Measurements from ENCODE around the gene EHD1. TPM values are rescaled to one million over a fixed set of nuclear protein-coding genes. Genes with fewer than 3 reads are reported as not detected.

EHD1 gene
- total RNA-seq, 2 experiments from 2014 or later: 131 to 149 TPM

DNA sequence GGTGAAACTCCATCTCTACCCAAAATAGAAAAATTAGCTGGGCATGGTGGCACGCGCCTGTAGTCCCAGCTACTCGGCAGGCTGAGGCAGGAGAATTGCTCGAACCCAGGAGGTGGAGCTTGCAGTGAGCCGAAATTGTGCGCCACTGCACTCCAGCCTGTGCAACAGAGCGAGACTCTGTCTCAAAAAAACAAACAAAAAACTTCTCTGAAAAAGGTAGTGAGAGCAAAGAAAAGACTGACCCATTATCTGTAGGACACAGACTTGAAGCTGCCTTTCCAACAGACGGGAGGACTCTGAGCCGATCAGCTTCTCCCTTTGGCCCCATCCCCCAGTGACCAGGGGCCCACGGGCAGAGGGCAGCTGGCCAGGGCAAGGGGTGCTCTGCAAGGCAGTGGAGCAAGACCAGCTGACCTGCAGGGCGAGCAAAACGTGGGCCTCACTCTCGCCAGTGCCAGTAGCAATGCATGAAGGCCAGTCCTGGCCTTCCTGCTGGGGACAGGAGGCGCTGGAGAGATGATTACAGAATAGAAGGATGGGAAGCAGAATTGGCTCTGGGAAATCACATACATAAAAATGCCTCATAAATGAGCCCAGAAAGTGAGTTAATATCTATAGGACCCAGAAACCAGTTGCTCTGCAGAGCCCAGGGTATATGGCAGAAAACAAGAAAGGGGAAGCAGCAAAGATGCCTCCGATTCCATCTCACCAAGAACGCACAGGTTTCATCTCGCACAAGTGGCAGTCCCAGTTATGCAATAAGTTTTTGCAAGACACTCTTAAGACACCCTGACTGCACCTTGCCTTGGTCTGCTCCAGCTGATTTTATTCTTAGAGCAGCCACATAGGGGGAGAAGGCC, 2.8 kb downstream of the EHD1 start:
- Mint-ChIP-seq H3K27me3 (no peaks in the 10 kb centered on the region), H3K27ac (peak overlapping the region; percentile 68), H3K36me3 (ENCODE audit: low read depth) (peaks cover 56% of the 10 kb centered on the region), H3K4me1 (peaks cover 70% of the 10 kb centered on the region), H3K4me3 (peak overlapping the region; percentile 93), H3K9me3 (no peaks in the 10 kb centered on the region)
- CTCF ChIA-PET: interaction anchor here (1.1 to 29.3 kb wide), 7 partner anchors 10 to 216 kb away, joined by 3 to 732 read pairs (median 5); partner anchors contain the start of gene CDC42BPG
- DNase-seq: no peak
- POLR2A ChIA-PET: interaction anchor here (0.5 to 1.1 kb wide), 3 partner anchors 15 to 20 kb away, joined by 3 read pairs; no protein-coding TSS in a partner anchor

- POLR2A ChIA-PET: interaction anchor here (0.5 kb wide), 1 partner anchor 15 kb away, joined by 3 read pairs; no protein-coding TSS in a partner anchor
- Mint-ChIP-seq H3K27me3 (no peaks in the 10 kb centered on the region), H3K4me1 (peaks cover 69% of the 10 kb centered on the region), H3K9me3 (no peaks in the 10 kb centered on the region), H3K27ac (peak overlapping the region; percentile 76), H3K4me3 (peak overlapping the region; percentile 93), H3K36me3 (ENCODE audit: low read depth) (peaks cover 59% of the 10 kb centered on the region)
- no peak for DNase-seq
- CTCF ChIA-PET: interaction anchor here (1.5 to 29.3 kb wide), 4 partner anchors 12 to 29 kb away, joined by 4 to 732 read pairs (median 10); partner anchors contain the start of gene CDC42BPG
Measured at GRCh38 chr11:64874308-64875240, 3.8 kb downstream of the EHD1 start.

DNA sequence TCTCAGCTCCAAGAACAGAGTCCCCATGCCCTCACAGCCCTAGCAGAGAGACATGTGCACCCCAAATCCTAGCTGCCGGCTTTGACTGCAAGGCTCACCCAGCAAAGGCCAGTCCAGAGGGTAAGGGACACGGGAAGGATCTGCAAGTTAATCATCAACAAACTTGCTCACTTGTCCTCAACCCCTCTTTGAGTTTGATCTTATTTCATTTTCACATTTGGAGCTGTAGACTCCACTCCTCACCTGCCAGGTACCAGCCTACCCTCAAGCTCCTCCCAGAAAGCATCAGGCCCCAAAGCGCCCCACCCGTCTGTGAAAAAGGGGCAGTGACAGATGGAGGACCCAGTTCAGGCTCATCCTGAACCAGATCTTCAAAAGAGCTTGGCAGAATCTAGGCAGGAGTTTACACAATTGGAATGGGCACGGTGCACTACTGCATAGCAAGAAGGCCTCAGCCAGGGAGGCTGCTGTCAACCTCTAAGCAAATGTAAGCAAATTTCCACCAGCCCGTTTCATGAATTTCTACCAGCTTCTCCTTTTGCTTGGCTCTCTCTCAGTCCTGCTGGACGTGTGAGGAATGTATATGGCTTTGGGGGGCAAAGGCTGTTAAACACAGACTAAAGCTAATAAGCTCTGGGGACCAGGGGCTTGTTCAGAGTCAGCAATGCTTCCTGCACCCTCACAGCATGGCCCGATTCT, 5.5 kb downstream of the EHD1 start:
- DNase-seq: no peak
- Mint-ChIP-seq H3K4me1 (peaks cover 75% of the 10 kb centered on the region), H3K27me3 (no peaks in the 10 kb centered on the region), H3K4me3 (peak overlapping the region; percentile 18), H3K36me3 (ENCODE audit: low read depth) (peaks cover 72% of the 10 kb centered on the region), H3K27ac (peak overlapping the region; percentile 73), H3K9me3 (no peaks in the 10 kb centered on the region)
- ChIA-PET CTCF (interaction anchor here (0.7 to 29.3 kb wide), 7 partner anchors 12 to 625 kb away, joined by 3 to 732 read pairs (median 4); partner anchors contain the start of gene CDC42BPG), POLR2A (interaction anchor here (0.7 kb wide), 1 partner anchor 13 kb away, joined by 5 read pairs; no protein-coding TSS in a partner anchor)

GRCh38 chr11:64871492-64871891, 6.9 kb downstream of the EHD1 start:
- Mint-ChIP-seq H3K27me3 (no peaks in the 10 kb centered on the region), H3K36me3 (ENCODE audit: low read depth) (peaks cover 67% of the 10 kb centered on the region), H3K9me3 (no peaks in the 10 kb centered on the region), H3K27ac (peak overlapping the region; percentile 80), H3K4me3 (peak overlapping the region; percentile 62), H3K4me1 (peaks cover 84% of the 10 kb centered on the region)
- ChIA-PET POLR2A (no interaction called here), CTCF (interaction anchor here (3.8 to 29.3 kb wide), 2 partner anchors 17 kb away, joined by 14 to 732 read pairs; partner anchors contain the start of gene CDC42BPG)
- DNase-seq: no peak

DNA sequence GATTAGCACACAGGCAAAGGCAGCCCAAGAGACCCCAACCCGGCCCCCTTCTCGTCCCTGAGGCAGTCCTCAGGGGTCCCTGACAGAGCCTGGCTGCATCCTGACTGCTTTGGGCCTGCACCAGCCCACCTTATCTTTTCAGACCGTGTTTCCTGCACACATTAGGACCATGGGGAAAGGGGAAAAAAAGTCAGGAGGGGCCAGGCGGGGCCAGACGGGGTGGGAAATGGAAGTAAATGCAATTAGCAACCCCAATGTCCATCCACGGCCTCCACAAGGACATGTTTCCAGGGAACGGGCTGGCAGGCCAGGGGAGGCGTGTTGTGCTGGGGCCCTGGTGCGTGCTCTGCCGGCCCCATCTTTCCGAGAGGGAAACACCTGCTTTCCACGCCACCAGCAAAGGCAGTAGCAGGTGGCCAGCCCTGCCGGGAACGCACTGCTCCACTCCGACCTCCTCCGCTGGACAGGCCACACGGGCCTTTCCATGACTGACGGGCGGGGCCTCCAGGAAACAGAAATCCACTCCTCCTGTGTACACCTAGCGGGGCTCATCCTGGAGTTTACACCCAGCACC, 7.4 kb downstream of the EHD1 start:
- ChIA-PET POLR2A (no interaction called here), CTCF (interaction anchor here (2.7 to 32.1 kb wide), 3 partner anchors 12 to 22 kb away, joined by 10 to 732 read pairs (median 232); partner anchors contain the start of genes CDC42BPG and EHD1)
- H3K9me3 Mint-ChIP-seq: no peaks in the 10 kb centered on the region
- peaks cover 86% of the 10 kb centered on the region for H3K4me1 Mint-ChIP-seq
- H3K27ac Mint-ChIP-seq: peak overlapping the region; percentile 80
- H3K36me3 Mint-ChIP-seq (ENCODE audit: low read depth): peaks cover 67% of the 10 kb centered on the region
- no peak for DNase-seq
- no peaks in the 10 kb centered on the region for H3K27me3 Mint-ChIP-seq
- H3K4me3 Mint-ChIP-seq: peak overlapping the region; percentile 62

- Mint-ChIP-seq H3K4me1 (peaks cover 86% of the 10 kb centered on the region), H3K36me3 (ENCODE audit: low read depth) (peaks cover 67% of the 10 kb centered on the region), H3K9me3 (no peaks in the 10 kb centered on the region), H3K27ac (peak overlapping the region; percentile 83), H3K4me3 (peak overlapping the region; percentile 52), H3K27me3 (no peaks in the 10 kb centered on the region)
- POLR2A ChIA-PET: interaction anchor here (0.6 kb wide), 2 partner anchors 108 to 163 kb away, joined by 3 to 5 read pairs; no protein-coding TSS in a partner anchor
- no peak for DNase-seq
- CTCF ChIA-PET: interaction anchor here (1.5 to 32.1 kb wide), 5 partner anchors 11 to 143 kb away, joined by 3 to 732 read pairs (median 10); partner anchors contain the start of genes ARL2, BATF2, CDC42BPG and EHD1
Measured at GRCh38 chr11:64870176-64870892, 8.1 kb downstream of the EHD1 start.

- H3K4me3 Mint-ChIP-seq: peak overlapping the region; percentile 62
- peaks cover 86% of the 10 kb centered on the region for H3K4me1 Mint-ChIP-seq
- ChIA-PET POLR2A (interaction anchor here (0.6 kb wide), 3 partner anchors 26 to 163 kb away, joined by 3 to 5 read pairs (median 3); no protein-coding TSS in a partner anchor), CTCF (interaction anchor here (0.6 to 32.1 kb wide), 7 partner anchors 10 to 488 kb away, joined by 3 to 732 read pairs (median 5); partner anchors contain the start of genes ARL2, BATF2, CDC42BPG and EHD1)
- H3K27ac Mint-ChIP-seq: peak overlapping the region; percentile 83
- DNase-seq: no peak
- H3K9me3 Mint-ChIP-seq: no peaks in the 10 kb centered on the region
- H3K27me3 Mint-ChIP-seq: no peaks in the 10 kb centered on the region
- H3K36me3 Mint-ChIP-seq (ENCODE audit: low read depth): peaks cover 64% of the 10 kb centered on the region
Measured at GRCh38 chr11:64869571-64870175, 8.7 kb downstream of the EHD1 start.

- Mint-ChIP-seq H3K36me3 (ENCODE audit: low read depth) (peaks cover 60% of the 10 kb centered on the region), H3K4me1 (peaks cover 86% of the 10 kb centered on the region), H3K27me3 (no peaks in the 10 kb centered on the region), H3K9me3 (no peaks in the 10 kb centered on the region), H3K27ac (peak overlapping the region; percentile 83), H3K4me3 (peak overlapping the region; percentile 62)
- CTCF ChIA-PET: interaction anchor here (0.6 to 32.1 kb wide), 8 partner anchors 10 to 488 kb away, joined by 3 to 732 read pairs (median 4); partner anchors contain the start of genes ARL2, BATF2, CDC42BPG and EHD1
- no peak for DNase-seq
- POLR2A ChIA-PET: interaction anchor here (0.6 kb wide), 1 partner anchor 26 kb away, joined by 3 read pairs; no protein-coding TSS in a partner anchor
Measured at GRCh38 chr11:64868904-64869570, 9.4 kb downstream of the EHD1 start.

DNA sequence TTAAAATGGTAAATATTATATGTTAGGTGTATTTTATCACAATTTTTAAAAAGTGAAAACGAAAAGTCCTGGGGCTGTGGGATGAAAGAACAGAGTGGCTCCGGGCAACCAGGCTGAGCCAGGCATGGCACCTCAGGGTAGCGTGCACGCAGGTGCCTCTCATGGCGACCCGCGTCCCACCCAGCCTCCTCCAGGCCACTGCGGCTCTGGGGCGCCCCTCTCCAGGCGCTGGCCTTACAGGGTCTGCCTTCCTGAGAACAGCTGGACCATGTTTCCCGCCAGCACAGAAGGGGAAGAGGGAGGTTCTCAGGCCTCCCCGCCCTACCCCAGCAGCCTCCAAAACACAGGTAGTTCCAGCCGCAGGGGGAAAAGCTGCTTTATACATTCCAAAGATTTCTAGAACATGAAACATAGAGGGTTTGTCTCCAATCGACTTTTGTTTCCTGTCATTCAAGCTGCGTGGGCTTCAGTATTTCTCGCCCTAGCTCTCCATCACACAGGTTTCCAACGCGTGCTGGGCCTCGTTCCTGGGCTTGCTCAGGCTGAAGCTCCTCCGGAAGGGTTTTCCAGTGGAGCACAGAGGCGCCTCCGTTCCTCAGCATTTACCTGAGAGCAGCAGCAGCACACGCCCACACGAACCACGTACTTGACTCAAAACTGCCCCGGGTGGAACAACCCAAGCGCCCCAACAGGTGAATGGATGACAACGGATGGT, 10.5 kb downstream of the EHD1 start:
- H3K4me3 Mint-ChIP-seq: peak overlapping the region; percentile 47
- H3K27ac Mint-ChIP-seq: peak overlapping the region; percentile 81
- DNase-seq: no peak

More for the DNA sequence above, 10.5 kb downstream of the EHD1 start:
- Mint-ChIP-seq H3K9me3 (no peaks in the 10 kb centered on the region), H3K27me3 (no peaks in the 10 kb centered on the region), H3K4me1 (peaks cover 90% of the 10 kb centered on the region), H3K36me3 (ENCODE audit: low read depth) (peaks cover 54% of the 10 kb centered on the region)
- POLR2A ChIA-PET: no interaction called here
- CTCF ChIA-PET: interaction anchor here (1.0 to 32.1 kb wide), 3 partner anchors 18 to 261 kb away, joined by 3 to 732 read pairs (median 232); partner anchors contain the start of genes CDC42BPG and EHD1
